Activated T-cell treated with anti-CD3 and anti-CD28 coated beads, Interleukin-2, amount 50 U/mL, for 24 hours (primary cell): Measurements from ENCODE around the gene MYO5B.
"Not testable (repeated sequence)": the region's sequence is repeated elsewhere in the genome, so short reads cannot be mapped to it uniquely, and the experiment has no call there.

Experiments used
- DNase-seq: peaks from one replicate; pipeline ENCODE4 v3.0.0-alpha.2; 2020
- H3K27ac Mint-ChIP-seq: 2 replicates; pipeline ENCODE4 v1.8.0; 2020; ENCODE audit warnings: mild to moderate bottlenecking, mixed read lengths
- H3K27me3 Mint-ChIP-seq: 2 replicates; pipeline ENCODE4 v1.8.0; 2020; ENCODE audit warnings: mixed read lengths
- H3K36me3 Mint-ChIP-seq: 2 replicates; pipeline ENCODE4 v1.8.0; 2020; ENCODE audit warnings: low read depth, mixed read lengths
- H3K4me1 Mint-ChIP-seq: 2 replicates; pipeline ENCODE4 v1.8.0; 2020; ENCODE audit warnings: low read depth, mixed read lengths
- H3K4me3 Mint-ChIP-seq: 2 replicates; pipeline ENCODE4 v1.8.0; 2020; ENCODE audit warnings: mild to moderate bottlenecking, moderate library complexity, mixed read lengths
- H3K9me3 Mint-ChIP-seq: 2 replicates; pipeline ENCODE4 v1.8.0; 2020; ENCODE audit warnings: mixed read lengths

MYO5B gene

DNA sequence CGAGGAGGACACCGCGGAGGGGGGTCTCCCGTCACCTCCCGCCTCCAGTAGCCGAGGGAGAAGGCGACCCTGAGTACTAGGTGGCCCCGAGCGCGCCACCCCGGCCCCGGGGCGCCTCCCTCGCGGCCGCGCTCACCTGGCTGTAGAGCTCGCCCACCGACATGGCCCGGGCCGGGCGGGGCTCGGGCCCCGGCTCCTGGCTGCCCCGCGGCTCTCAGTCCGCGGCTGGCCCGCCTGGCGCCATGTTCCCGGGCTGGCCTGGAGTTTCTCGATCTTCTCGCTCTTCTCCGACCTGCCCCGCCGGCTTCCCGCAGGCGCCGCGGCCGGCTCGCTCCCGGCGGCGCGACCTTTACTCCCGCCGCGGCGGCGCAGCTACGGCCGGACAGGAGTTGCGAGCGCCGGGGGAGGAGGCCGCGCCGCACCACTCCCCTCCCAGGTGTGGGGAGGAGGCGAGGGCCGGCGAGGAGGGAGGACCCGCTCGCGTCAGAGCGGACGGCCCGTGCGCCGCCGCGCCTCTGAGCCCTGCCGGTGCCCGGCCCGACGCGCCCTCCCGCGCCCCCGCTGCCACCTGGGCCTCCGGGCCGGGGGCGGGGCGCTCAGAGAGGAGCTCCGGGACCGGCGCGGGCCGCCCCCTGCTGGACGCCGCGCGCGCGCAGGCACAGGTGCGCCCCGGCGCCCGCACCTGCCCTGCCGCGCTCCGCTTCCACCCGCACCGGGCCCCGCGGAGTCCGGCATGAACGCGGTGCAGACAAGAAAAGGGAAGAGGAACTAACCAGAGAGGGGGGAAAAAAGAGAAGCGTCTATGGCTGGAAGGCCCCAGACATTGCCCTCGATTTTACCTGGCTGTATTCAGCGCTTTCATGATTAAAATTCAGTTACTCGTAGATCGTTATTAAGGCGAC, at the start of gene MYO5B:
Gene MYO5B (minus strand): TSS at position 517 of the 902 bp plus-strand sequence. CDS start 354 bp downstream, at position 163.
- Mint-ChIP-seq H3K27ac (no peak within 1 kb of the TSS), H3K4me3 (peak within 1 kb of the TSS; percentile 40), H3K4me1 (peaks cover 19% of the 10 kb centered on the region), H3K27me3 (peaks cover 78% of the 10 kb centered on the region), H3K9me3 (no peaks in the 10 kb centered on the region), H3K36me3 (no peaks in the 10 kb centered on the region)
- peak; percentile 69 for DNase-seq

DNA sequence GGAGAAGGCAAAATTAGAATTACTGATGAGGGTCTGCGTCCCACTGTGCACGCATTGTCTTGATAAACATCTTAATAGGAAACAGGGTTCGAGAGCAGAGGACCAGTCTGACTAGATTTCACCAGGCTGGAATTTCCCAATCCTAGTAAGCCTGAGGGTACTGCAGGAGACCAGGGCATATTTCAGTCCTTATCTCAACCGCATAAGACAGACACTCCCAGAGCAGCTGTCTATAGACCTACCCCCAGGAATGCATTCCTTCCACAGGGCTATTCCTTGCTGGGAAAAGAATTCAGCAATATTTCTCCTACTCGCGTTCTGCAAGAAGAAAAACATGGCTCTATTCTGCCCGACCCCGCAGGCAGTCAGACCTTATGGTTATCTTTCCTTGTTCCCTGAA, 46.8 kb upstream of the MYO5B start:
- H3K27me3 Mint-ChIP-seq, H3K27ac Mint-ChIP-seq, DNase-seq, H3K4me1 Mint-ChIP-seq, H3K36me3 Mint-ChIP-seq, H3K4me3 Mint-ChIP-seq: not testable (repeated sequence)
- peaks cover 27% of the 10 kb centered on the region for H3K9me3 Mint-ChIP-seq

- H3K4me1 Mint-ChIP-seq: peaks cover 8% of the 10 kb centered on the region
Observed at GRCh38 chr18:50240080-50240563, 45.2 kb upstream of the MYO5B start.

DNA sequence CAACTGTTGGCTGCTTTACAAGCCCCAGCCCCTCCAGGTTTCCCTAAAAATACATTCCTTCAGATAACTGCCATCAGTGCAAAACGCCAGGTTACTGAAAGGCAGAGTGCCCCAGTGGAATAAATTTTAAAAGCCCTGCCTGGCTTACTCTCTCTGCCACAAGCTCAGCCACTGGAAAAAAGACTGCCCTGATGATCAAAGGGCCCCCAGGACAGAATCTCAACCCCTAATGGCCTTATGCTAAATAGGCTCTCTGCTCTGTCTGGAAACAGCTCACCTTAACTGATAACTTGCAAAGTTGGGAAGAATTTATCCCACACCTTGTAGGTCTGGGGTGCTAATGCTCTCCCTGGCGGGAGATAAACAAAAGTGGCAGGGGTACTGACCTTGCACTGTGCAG, 37.5 kb upstream of the MYO5B start:
- peaks cover 6% of the 10 kb centered on the region for H3K4me1 Mint-ChIP-seq
- H3K36me3 Mint-ChIP-seq: no peaks in the 10 kb centered on the region
- no peak overlapping the region for H3K27ac Mint-ChIP-seq
- no peaks in the 10 kb centered on the region for H3K9me3 Mint-ChIP-seq
- H3K4me3 Mint-ChIP-seq: no peak overlapping the region
- DNase-seq: no peak
- H3K27me3 Mint-ChIP-seq: peaks cover 5% of the 10 kb centered on the region

More at GRCh38 chr18:50240080-50240563, 45.2 kb upstream of the MYO5B start:
- Mint-ChIP-seq H3K27ac (peak overlapping the region; percentile 51), H3K4me3 (no peak overlapping the region), H3K9me3 (peaks cover 27% of the 10 kb centered on the region), H3K27me3 (peaks cover 8% of the 10 kb centered on the region), H3K36me3 (peaks cover 5% of the 10 kb centered on the region)
- no peak for DNase-seq

DNA sequence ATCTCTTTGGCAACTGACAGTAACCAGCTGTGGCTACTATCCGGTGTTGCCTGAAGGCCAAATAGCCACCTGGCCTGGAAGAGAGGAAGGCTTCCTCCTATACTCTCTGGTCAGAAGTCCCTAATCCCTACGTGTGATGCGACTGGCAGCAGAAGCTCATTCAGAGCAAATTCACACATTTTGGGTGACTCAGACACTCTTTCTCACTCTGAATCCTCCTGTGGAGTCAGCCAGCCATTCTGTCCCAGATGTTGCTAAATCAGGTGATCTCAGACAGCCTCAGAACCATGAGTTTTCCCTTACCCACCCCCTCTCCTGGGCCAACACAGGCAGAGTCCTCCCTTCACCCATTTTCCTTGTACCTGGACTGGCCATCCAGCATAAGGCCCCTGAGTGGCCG, 36.7 kb upstream of the MYO5B start:
- peaks cover 6% of the 10 kb centered on the region for H3K4me1 Mint-ChIP-seq
- no peak for DNase-seq
- no peaks in the 10 kb centered on the region for H3K36me3 Mint-ChIP-seq
- H3K4me3 Mint-ChIP-seq: no peak overlapping the region
- H3K27me3 Mint-ChIP-seq: peaks cover 5% of the 10 kb centered on the region
- H3K27ac Mint-ChIP-seq: no peak overlapping the region
- H3K9me3 Mint-ChIP-seq: no peaks in the 10 kb centered on the region

DNA sequence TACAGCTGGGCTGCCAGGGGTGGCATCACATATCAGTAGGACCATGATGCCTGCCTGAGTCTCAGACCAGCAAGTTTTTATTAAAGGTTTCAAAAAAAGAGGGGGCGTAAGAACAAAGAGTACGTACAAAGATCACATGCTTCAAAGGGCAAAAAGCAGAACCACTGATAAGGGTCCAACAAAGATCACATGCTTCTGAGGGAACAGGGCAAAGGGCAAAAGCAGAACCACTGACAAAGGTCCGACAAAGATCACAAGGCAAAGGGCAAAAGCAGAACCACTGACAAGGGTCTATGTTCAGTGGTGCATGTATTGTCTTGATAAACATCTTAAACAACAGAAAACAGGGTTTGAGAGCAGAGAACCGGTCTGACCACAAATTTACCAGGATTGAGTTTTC, 25.3 kb upstream of the MYO5B start:
- H3K27me3 Mint-ChIP-seq: peaks cover 34% of the 10 kb centered on the region
- H3K4me3 Mint-ChIP-seq, H3K36me3 Mint-ChIP-seq, H3K4me1 Mint-ChIP-seq, DNase-seq, H3K27ac Mint-ChIP-seq: not testable (repeated sequence)
- peaks cover 12% of the 10 kb centered on the region for H3K9me3 Mint-ChIP-seq

- no peaks in the 10 kb centered on the region for H3K36me3 Mint-ChIP-seq
- peak; percentile 33 for DNase-seq
- peaks cover 34% of the 10 kb centered on the region for H3K27me3 Mint-ChIP-seq
- H3K9me3 Mint-ChIP-seq: peaks cover 12% of the 10 kb centered on the region
- no peak overlapping the region for H3K27ac Mint-ChIP-seq
- no peak overlapping the region for H3K4me3 Mint-ChIP-seq
- H3K4me1 Mint-ChIP-seq: no peaks in the 10 kb centered on the region
Observed at GRCh38 chr18:50218432-50219197, 23.7 kb upstream of the MYO5B start.

DNA sequence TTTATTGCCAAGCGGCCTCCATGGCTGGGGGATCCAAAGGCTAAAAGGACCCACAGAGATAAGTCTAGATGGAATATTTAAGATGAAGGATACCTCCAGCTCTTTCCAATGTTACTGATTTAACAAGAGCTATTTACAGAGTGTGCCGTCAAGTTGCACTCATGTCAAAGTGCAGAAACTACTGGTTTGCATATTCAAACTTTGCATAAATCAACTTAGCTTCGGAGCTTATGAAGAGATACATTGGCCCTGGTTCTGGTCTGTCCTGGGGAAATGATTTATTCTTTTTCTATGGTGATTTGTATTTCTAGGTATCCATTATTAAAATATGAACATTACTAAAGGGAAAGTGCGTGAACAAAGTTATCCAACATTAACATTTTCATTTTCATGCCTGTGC, 14.4 kb upstream of the MYO5B start:
- Mint-ChIP-seq H3K4me1 (peaks cover 2% of the 10 kb centered on the region), H3K4me3 (no peak overlapping the region), H3K9me3 (no peaks in the 10 kb centered on the region), H3K27me3 (peaks cover 48% of the 10 kb centered on the region), H3K27ac (no peak overlapping the region), H3K36me3 (no peaks in the 10 kb centered on the region)
- DNase-seq: no peak

- Mint-ChIP-seq H3K27me3 (peaks cover 57% of the 10 kb centered on the region), H3K9me3 (no peaks in the 10 kb centered on the region), H3K4me3 (no peak overlapping the region)
Observed at GRCh38 chr18:50207722-50208121, 12.8 kb upstream of the MYO5B start.

DNA sequence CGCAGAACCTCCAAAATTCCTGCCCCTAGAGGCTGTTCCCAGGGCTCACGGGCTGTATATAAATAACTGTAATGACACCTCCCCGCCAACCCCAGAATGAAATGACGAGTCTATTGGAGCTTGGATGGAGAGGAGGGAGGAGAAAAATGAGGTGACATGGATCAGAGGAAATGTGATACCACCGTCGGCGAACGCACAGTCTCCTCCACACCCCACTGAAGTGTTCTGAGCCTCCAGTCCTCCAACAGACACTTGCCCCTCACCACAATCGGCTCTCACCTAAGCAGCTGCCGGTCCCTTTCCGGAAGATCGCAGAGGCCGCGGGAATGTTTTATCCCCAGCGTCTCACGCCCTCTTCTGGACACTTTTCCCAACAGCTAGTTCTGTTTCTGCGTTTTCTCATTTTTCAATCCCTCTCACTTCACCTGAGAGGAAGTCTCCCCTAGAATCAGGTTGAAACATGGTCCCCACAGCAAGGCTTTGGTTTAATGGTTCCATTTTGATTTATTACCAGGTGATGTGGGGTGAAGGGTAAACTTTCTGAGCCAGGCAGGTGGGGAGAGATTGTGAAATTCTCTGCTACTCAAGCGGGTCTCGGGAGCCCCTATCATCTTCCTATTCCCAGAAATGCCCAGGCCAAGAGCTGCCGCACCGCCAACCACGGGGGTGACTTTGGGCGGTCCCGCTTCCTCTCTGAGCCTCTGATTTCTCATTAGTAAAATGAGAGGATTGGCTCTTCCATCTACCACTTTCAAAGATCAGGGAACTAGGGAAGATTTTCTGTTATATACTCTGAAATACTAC, 9.1 kb upstream of the MYO5B start:
- Mint-ChIP-seq H3K27me3 (peaks cover 66% of the 10 kb centered on the region), H3K4me3 (no peak overlapping the region), H3K9me3 (no peaks in the 10 kb centered on the region), H3K27ac (no peak overlapping the region), H3K36me3 (no peaks in the 10 kb centered on the region), H3K4me1 (peaks cover 9% of the 10 kb centered on the region)
- no peak for DNase-seq

More at GRCh38 chr18:50207722-50208121, 12.8 kb upstream of the MYO5B start:
- H3K4me1 Mint-ChIP-seq: peaks cover 9% of the 10 kb centered on the region
- no peaks in the 10 kb centered on the region for H3K36me3 Mint-ChIP-seq
- no peak overlapping the region for H3K27ac Mint-ChIP-seq
- DNase-seq: no peak

DNA sequence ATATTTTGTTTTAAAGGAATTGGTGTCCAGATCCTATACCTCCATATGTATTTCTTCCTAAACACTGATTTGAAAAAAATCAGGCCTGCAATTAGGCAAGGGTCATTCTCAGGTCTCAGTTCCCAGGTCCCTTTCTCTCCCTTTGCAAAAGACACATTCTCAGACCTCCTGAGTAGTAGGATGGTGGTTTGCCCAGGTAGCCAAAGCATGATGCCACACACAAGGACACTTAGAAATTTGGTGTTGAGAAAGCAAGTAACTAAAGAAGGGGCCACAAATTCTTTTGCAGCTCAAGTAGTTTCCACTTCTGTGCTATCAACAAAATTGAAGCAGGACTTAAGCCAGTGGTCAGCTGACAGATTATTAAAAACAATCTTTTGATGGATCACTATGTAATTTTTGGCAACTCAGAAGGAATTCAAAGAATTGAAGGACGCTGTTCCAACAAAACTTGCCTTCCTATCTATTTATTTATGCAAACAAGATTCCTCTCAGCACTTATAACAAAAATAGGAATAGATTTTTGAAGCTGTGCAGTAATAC, 6.6 kb upstream of the MYO5B start:
- Mint-ChIP-seq H3K4me1 (peaks cover 9% of the 10 kb centered on the region), H3K27me3 (peaks cover 79% of the 10 kb centered on the region), H3K36me3 (no peaks in the 10 kb centered on the region), H3K9me3 (no peaks in the 10 kb centered on the region), H3K4me3 (no peak overlapping the region), H3K27ac (no peak overlapping the region)
- no peak for DNase-seq

- Mint-ChIP-seq H3K4me1 (peaks cover 17% of the 10 kb centered on the region), H3K27me3 (peaks cover 81% of the 10 kb centered on the region), H3K9me3 (no peaks in the 10 kb centered on the region), H3K4me3 (no peak overlapping the region), H3K36me3 (no peaks in the 10 kb centered on the region), H3K27ac (no peak overlapping the region)
- no peak for DNase-seq
Observed at GRCh38 chr18:50199921-50200320, 5.0 kb upstream of the MYO5B start.

GRCh38 chr18:50199346-50199855, 4.5 kb upstream of the MYO5B start:
- H3K4me3 Mint-ChIP-seq: no peak overlapping the region

GRCh38 chr18:50196261-50196660, 1.3 kb upstream of the MYO5B start:
- Mint-ChIP-seq H3K27ac (no peak overlapping the region), H3K27me3 (peaks cover 81% of the 10 kb centered on the region), H3K9me3 (no peaks in the 10 kb centered on the region), H3K4me1 (peaks cover 14% of the 10 kb centered on the region), H3K36me3 (no peaks in the 10 kb centered on the region), H3K4me3 (no peak overlapping the region)
- no peak for DNase-seq

More at GRCh38 chr18:50199346-50199855, 4.5 kb upstream of the MYO5B start:
- Mint-ChIP-seq H3K4me1 (peaks cover 16% of the 10 kb centered on the region), H3K9me3 (no peaks in the 10 kb centered on the region), H3K27me3 (peaks cover 76% of the 10 kb centered on the region), H3K36me3 (no peaks in the 10 kb centered on the region), H3K27ac (no peak overlapping the region)
- DNase-seq: no peak
